Measurements from ENCODE around the gene IGSF9B.

Gene IGSF9B

DNA sequence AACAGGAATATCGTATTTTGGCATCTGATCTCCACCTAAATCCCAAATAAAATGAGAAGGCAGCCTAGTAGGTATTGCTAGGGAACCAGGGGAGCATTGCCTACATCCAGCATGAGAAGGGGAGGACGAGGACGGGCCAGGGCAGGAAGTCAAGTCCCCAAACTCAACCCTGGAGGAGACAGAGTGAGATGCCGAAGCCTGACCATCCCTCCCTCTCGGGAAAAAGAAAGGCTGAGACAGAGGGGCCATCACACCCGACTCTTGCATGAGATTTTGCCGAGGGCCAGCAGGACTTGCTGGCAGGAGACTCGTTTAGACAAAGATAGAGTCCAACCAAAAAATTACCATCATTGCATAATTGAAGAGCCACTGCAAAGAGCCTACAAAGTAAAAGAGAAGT is 61.2 kb downstream of the IGSF9B start:
- Histone ChIP-seq H3K36me3 (ENCODE audit: control insufficient read depth, insufficient read depth, low read length) (no peaks in the 10 kb centered on the region), H3K27ac (ENCODE audit: insufficient read depth, low read depth, low read length, poor library complexity, severe bottlenecking) (no peak overlapping the region), H3K4me1 (ENCODE audit: control insufficient read depth, insufficient read depth, low read length) (peaks cover 18% of the 10 kb centered on the region), H3K27me3 (ENCODE audit: control insufficient read depth, insufficient read depth, low read length, poor library complexity, severe bottlenecking) (no peaks in the 10 kb centered on the region), H3K9me3 (ENCODE audit: control insufficient read depth, low read length) (no peaks in the 10 kb centered on the region), H3K4me3 (ENCODE audit: insufficient read depth, low read depth, low read length) (no peak overlapping the region)
- WGBS, 2 experiments, result 57 to 59% methylated on average over 8 of the region's 8 CpGs

DNA sequence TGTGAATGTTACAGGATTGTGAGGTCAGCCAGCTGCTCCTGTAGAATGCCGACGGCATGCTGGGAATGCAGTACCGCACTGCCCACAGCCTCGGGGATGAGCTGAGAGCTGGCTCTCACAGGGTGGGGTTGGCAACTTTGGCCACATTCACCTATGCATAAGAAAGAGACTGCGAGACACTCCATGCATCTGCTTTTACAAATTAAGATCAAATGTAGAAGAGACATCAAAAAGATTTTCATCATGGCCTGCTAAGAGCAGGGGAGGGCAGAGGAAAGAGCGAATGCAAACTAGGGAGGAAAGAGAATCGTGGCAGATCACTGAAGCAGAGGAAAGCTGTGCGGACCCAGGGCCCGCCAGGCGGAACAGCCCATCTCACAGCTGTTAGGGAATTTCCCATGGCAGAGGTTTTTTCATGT is 61.7 kb downstream of the IGSF9B start:
- Histone ChIP-seq H3K27ac (ENCODE audit: insufficient read depth, low read depth, low read length, poor library complexity, severe bottlenecking) (no peak overlapping the region), H3K9me3 (ENCODE audit: control insufficient read depth, low read length) (no peaks in the 10 kb centered on the region), H3K27me3 (ENCODE audit: control insufficient read depth, insufficient read depth, low read length, poor library complexity, severe bottlenecking) (no peaks in the 10 kb centered on the region), H3K36me3 (ENCODE audit: control insufficient read depth, insufficient read depth, low read length) (no peaks in the 10 kb centered on the region), H3K4me3 (ENCODE audit: insufficient read depth, low read depth, low read length) (no peak overlapping the region), H3K4me1 (ENCODE audit: control insufficient read depth, insufficient read depth, low read length) (peaks cover 18% of the 10 kb centered on the region)
- WGBS, 2 experiments, result 20 to 25% methylated on average over 9 to 10 of the region's 10 CpGs

DNA sequence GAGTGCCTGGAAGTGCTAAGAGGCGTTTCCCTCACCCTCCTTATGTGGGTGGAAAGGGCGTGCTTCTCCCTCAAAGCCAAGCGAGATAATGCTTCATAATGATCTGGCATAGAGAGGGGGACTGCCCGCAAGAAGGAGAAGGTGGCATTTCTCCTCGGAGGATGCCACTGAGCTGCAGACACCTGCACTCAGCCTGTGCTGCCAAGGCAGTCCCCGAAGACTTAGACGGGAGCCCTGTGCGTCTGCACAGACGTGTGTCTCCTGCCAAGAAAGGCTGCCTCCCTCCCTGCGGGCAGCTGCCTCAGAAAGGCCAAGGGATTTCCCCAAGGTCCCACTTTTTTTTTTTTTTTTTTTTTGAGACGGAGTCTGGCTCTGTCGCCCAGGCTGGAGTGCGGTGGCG is 63.4 kb downstream of the IGSF9B start:
- H3K9me3 ChIP-seq (ENCODE audit: control insufficient read depth, low read length), result no peaks in the 10 kb centered on the region
- no peaks in the 10 kb centered on the region for H3K27me3 ChIP-seq (ENCODE audit: control insufficient read depth, insufficient read depth, low read length, poor library complexity, severe bottlenecking)
- no peak overlapping the region for H3K4me3 ChIP-seq (ENCODE audit: insufficient read depth, low read depth, low read length)
- WGBS, 2 experiments, result 91 to 92% methylated on average over 13 to 14 of the region's 14 CpGs
- no peaks in the 10 kb centered on the region for H3K36me3 ChIP-seq (ENCODE audit: control insufficient read depth, insufficient read depth, low read length)
- H3K4me1 ChIP-seq (ENCODE audit: control insufficient read depth, insufficient read depth, low read length), result peaks cover 18% of the 10 kb centered on the region
- no peak overlapping the region for H3K27ac ChIP-seq (ENCODE audit: insufficient read depth, low read depth, low read length, poor library complexity, severe bottlenecking)

DNA sequence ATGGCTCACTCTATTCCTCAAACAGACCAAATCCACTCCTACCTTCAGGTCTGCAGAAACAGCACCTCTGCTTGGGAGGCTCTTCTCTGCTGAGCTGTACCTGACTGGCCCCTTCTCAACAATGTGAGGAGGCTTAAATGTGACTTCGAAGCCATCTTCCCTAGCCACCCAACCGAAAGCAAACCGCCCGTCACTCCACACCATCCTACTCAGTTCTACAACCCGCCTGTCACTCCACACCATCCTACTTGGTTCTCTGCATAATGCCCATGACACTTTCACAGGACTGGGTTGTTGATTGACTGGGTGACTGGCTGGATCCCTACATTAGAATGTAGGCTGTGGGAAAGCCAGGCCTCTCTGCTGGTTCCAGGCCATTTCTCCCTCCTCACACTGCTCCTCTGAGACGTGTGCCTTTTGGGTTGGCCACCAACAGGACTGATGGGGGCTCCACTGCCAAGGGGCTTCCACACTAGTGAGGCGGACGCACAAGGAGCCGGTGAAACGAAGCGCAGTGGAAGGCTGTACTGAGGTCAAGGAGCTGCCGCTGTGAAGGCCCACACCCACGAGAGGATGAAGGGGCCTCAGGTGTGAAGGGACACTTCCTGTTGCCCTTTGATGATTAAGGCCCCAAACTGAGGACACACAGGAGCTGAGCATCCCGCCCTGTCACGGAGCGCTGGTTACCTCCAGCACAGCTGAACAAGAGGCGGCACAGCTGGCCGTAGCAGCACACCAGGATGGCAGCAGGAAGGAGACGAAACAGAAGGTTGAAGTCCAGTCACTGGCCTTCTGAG is 64.0 kb downstream of the IGSF9B start:
- Histone ChIP-seq H3K36me3 (ENCODE audit: control insufficient read depth, insufficient read depth, low read length) (no peaks in the 10 kb centered on the region), H3K9me3 (ENCODE audit: control insufficient read depth, low read length) (no peaks in the 10 kb centered on the region), H3K27ac (ENCODE audit: insufficient read depth, low read depth, low read length, poor library complexity, severe bottlenecking) (no peak overlapping the region), H3K4me3 (ENCODE audit: insufficient read depth, low read depth, low read length) (no peak overlapping the region), H3K4me1 (ENCODE audit: control insufficient read depth, insufficient read depth, low read length) (peaks cover 18% of the 10 kb centered on the region), H3K27me3 (ENCODE audit: control insufficient read depth, insufficient read depth, low read length, poor library complexity, severe bottlenecking) (no peaks in the 10 kb centered on the region)
- WGBS, 2 experiments, result 94% methylated on average over 19 of the region's 19 CpGs

DNA sequence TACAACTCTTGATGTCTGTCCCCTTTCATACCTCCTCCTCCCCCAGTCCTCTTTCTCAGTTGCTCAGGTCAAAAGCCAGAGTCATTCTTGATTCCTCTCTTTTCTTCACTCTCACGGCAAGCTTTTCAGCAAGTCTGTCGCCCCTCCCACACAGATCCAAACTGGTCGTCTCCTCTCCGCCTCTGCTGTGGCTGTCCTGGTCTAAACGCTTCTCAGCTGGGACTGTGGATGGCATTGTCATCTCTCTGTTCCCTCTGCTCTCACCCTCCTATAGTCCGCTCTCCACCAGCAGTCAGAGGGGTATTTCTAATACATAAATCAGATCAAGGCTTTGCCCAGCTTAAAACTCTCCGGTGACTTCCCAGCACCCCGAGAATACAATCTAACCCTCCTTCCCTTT is 64.6 kb downstream of the IGSF9B start:
- Histone ChIP-seq H3K27ac (ENCODE audit: insufficient read depth, low read depth, low read length, poor library complexity, severe bottlenecking) (no peak overlapping the region), H3K4me3 (ENCODE audit: insufficient read depth, low read depth, low read length) (no peak overlapping the region), H3K4me1 (ENCODE audit: control insufficient read depth, insufficient read depth, low read length) (peaks cover 18% of the 10 kb centered on the region), H3K27me3 (ENCODE audit: control insufficient read depth, insufficient read depth, low read length, poor library complexity, severe bottlenecking) (no peaks in the 10 kb centered on the region), H3K36me3 (ENCODE audit: control insufficient read depth, insufficient read depth, low read length) (no peaks in the 10 kb centered on the region), H3K9me3 (ENCODE audit: control insufficient read depth, low read length) (no peaks in the 10 kb centered on the region)
- 76 to 79% methylated on average over 8 of the region's 8 CpGs for WGBS, 2 experiments

DNA sequence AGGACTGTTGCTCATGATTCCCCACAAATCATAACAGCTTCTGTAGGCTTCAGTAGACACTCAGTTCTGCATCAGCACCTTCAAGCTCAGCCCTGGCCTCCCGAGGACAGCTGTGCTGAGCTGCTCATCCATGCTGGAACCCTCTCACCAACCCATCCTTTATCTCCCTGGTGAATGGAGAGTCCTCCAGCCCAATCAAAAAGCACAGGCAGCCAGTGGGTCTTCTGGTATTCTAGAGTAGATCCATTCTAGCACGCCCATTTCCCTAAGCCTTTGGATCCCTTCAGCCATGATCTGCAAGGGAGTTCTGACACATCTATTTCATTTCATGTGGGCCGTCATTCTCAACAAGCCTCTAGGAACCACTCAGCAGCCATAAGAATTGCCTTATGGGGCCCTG is 66.9 kb downstream of the IGSF9B start:
- Histone ChIP-seq H3K36me3 (ENCODE audit: control insufficient read depth, insufficient read depth, low read length) (no peaks in the 10 kb centered on the region), H3K4me1 (ENCODE audit: control insufficient read depth, insufficient read depth, low read length) (peaks cover 7% of the 10 kb centered on the region), H3K27ac (ENCODE audit: insufficient read depth, low read depth, low read length, poor library complexity, severe bottlenecking) (no peak overlapping the region), H3K9me3 (ENCODE audit: control insufficient read depth, low read length) (no peaks in the 10 kb centered on the region), H3K4me3 (ENCODE audit: insufficient read depth, low read depth, low read length) (no peak overlapping the region), H3K27me3 (ENCODE audit: control insufficient read depth, insufficient read depth, low read length, poor library complexity, severe bottlenecking) (no peaks in the 10 kb centered on the region)
- 88 to 89% methylated on average over 3 of the region's 3 CpGs for WGBS, 2 experiments

DNA sequence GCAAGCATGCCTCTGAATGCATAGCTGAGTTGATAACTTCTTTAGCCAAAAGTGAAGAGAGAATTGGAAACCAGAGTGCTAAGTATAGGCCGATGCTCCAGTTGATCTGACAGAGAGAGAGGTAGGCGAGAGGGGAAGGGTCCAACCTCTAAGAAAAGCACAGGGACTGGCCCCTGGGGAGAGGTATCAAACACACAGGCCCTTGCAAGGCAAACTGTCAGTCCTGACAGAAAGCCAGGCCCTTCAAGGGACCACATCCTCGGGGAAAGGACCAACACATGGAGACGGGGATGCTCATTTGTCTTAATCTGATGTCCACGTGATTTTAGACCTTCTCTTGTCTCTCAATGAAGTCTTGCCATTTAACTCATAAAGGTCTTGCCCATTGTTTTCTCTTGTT is 67.6 kb downstream of the IGSF9B start:
- H3K27me3 ChIP-seq (ENCODE audit: control insufficient read depth, insufficient read depth, low read length, poor library complexity, severe bottlenecking), result no peaks in the 10 kb centered on the region
- no peak overlapping the region for H3K4me3 ChIP-seq (ENCODE audit: insufficient read depth, low read depth, low read length)
- no peak overlapping the region for H3K27ac ChIP-seq (ENCODE audit: insufficient read depth, low read depth, low read length, poor library complexity, severe bottlenecking)
- no peaks in the 10 kb centered on the region for H3K9me3 ChIP-seq (ENCODE audit: control insufficient read depth, low read length)
- H3K36me3 ChIP-seq (ENCODE audit: control insufficient read depth, insufficient read depth, low read length), result no peaks in the 10 kb centered on the region
- WGBS, 2 experiments, result 92% methylated on average over 5 of the region's 5 CpGs
- no peaks in the 10 kb centered on the region for H3K4me1 ChIP-seq (ENCODE audit: control insufficient read depth, insufficient read depth, low read length)

DNA sequence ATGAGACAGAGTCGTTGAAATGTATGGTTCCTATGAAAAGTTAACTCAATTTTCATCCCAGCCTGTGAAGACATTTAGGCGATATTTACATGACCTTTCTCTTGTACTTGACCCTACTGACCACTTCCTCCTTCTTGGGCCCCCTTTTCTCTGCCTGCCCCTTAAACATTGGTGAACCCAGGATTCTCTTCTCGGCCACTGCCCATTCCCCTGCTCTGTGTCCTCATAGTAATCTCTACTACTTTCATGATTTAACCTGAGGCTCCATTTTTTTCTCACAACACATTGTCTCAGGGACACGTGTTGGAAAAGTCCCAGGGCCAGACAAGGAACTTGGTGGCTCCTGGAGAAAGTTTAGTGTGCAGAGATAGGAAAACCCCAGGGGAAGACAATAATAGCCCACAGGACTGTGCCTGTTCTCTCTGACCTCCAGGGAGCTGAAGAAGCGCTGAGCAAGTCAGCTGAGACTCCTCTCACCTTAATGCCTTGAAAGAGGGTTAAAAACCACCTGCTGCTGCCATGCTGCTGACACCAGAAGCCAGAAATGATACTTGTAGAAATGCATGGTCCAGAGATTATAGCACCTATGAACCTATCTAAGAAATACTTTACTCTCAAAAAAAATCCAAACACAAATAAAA is 69.0 kb downstream of the IGSF9B start:
- H3K4me3 ChIP-seq (ENCODE audit: insufficient read depth, low read depth, low read length), result no peak overlapping the region
- H3K27ac ChIP-seq (ENCODE audit: insufficient read depth, low read depth, low read length, poor library complexity, severe bottlenecking), result no peak overlapping the region
- WGBS, 2 experiments, result 94% methylated on average over 5 of the region's 5 CpGs
- no peaks in the 10 kb centered on the region for H3K27me3 ChIP-seq (ENCODE audit: control insufficient read depth, insufficient read depth, low read length, poor library complexity, severe bottlenecking)
- H3K4me1 ChIP-seq (ENCODE audit: control insufficient read depth, insufficient read depth, low read length), result no peaks in the 10 kb centered on the region
- no peaks in the 10 kb centered on the region for H3K36me3 ChIP-seq (ENCODE audit: control insufficient read depth, insufficient read depth, low read length)
- no peaks in the 10 kb centered on the region for H3K9me3 ChIP-seq (ENCODE audit: control insufficient read depth, low read length)

DNA sequence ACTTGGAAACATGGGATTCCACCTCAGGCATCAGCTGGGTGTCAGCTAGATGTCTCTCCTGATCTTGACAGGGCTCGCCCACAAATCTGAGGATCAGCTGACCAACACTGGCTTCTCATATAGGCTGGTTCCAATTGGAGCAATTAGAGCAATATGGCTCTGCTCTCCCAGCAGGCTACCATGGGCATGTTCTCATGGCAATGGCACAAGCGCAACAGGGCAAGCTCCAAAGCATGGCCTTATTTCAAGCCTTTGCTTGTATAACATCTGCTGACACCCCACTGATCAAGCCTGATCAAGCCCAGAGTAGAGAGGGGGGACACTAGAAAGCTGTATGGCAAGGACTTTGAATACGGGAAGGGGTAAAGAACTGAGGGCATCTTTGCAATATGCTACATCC is 70.7 kb downstream of the IGSF9B start:
- H3K4me3 ChIP-seq (ENCODE audit: insufficient read depth, low read depth, low read length), result no peak overlapping the region
- 93 to 95% methylated on average over 3 of the region's 3 CpGs for WGBS, 2 experiments
- no peaks in the 10 kb centered on the region for H3K9me3 ChIP-seq (ENCODE audit: control insufficient read depth, low read length)
- no peaks in the 10 kb centered on the region for H3K36me3 ChIP-seq (ENCODE audit: control insufficient read depth, insufficient read depth, low read length)
- no peaks in the 10 kb centered on the region for H3K4me1 ChIP-seq (ENCODE audit: control insufficient read depth, insufficient read depth, low read length)
- H3K27ac ChIP-seq (ENCODE audit: insufficient read depth, low read depth, low read length, poor library complexity, severe bottlenecking), result no peak overlapping the region
- H3K27me3 ChIP-seq (ENCODE audit: control insufficient read depth, insufficient read depth, low read length, poor library complexity, severe bottlenecking), result no peaks in the 10 kb centered on the region

DNA sequence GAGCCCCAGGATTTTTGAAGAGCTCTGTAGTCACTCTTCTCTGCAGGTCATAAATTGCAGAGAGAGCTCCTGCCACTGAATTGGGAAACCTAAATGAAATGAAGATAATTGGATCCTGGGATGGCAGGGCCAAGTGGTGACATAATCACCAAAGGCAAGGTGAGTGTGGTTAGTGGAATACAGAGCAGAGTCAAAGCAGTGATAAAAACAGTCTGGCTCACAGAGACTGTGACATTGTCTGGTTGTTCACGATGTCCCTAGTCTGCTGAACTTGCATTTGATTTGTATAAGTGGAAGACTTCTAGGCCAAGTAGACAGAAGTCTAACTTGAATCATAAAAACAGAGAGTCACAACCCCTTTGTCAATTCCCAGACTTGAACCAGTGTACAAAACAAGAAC is 84.6 kb downstream of the IGSF9B start:
- H3K27me3 ChIP-seq (ENCODE audit: control insufficient read depth, insufficient read depth, low read length, poor library complexity, severe bottlenecking), result no peaks in the 10 kb centered on the region
- H3K27ac ChIP-seq (ENCODE audit: insufficient read depth, low read depth, low read length, poor library complexity, severe bottlenecking), result no peak overlapping the region
- H3K36me3 ChIP-seq (ENCODE audit: control insufficient read depth, insufficient read depth, low read length), result no peaks in the 10 kb centered on the region
- no peaks in the 10 kb centered on the region for H3K4me1 ChIP-seq (ENCODE audit: control insufficient read depth, insufficient read depth, low read length)
- no peaks in the 10 kb centered on the region for H3K9me3 ChIP-seq (ENCODE audit: control insufficient read depth, low read length)
- 48 to 56% methylated on average over 1 of the region's 1 CpG for WGBS, 2 experiments
- no peak overlapping the region for H3K4me3 ChIP-seq (ENCODE audit: insufficient read depth, low read depth, low read length)
